Fibroblast of villous mesenchyme (primary cell): Measurements from ENCODE around the gene KCP. TPM values are rescaled to one million over a fixed set of nuclear protein-coding genes. Genes with fewer than 3 reads are reported as not detected.
A peak's percentile ranks its signal among the peaks of the same experiment; 100 is the strongest.

Experiments
- DNase-seq: peaks from one replicate; pipeline ENCODE4 v3.0.0-alpha.2; 2010; ENCODE audit warnings: low read depth
- H3K4me3 ChIP-seq: 2 replicates; pipeline ENCODE4 v1.5.1; 2011; ENCODE audit warnings: low read depth, mild to moderate bottlenecking, low read length
- CTCF ChIP-seq: IDR thresholded peaks from 2 replicates; pipeline ENCODE4 v1.5.1; 2012; ENCODE audit warnings: low read depth, mild to moderate bottlenecking, low read length; ENCODE audit not compliant: insufficient read depth
- total RNA-seq: library from RNA; depleted of rRNA; stranded (reverse); fragments of >200 nt; gene quantifications from 2 replicates; pipeline ENCODE4 v1.2.3, GENCODE V29; 2012

Gene KCP
- total RNA-seq, 1 donor, result not detected

GRCh38 chr7:128879939-128880746 is 30.4 kb downstream of the KCP start:
- TF ChIP-seq CTCF, result peak; percentile 82
- no peak overlapping the region for H3K4me3 ChIP-seq
- DNase-seq, result peak; percentile 57

GRCh38 chr7:128879461-128879938 is 31.0 kb downstream of the KCP start:
- no peak overlapping the region for H3K4me3 ChIP-seq
- DNase-seq, result no peak
- TF ChIP-seq CTCF, result no peak

- no peak for DNase-seq
Observed at GRCh38 chr7:128878226-128879105, 32.0 kb downstream of the KCP start.

GRCh38 chr7:128877756-128878120 is 32.8 kb downstream of the KCP start:
- no peak overlapping the region for H3K4me3 ChIP-seq
- DNase-seq, result no peak
- TF ChIP-seq CTCF, result no peak

More at GRCh38 chr7:128878226-128879105, 32.0 kb downstream of the KCP start:
- H3K4me3 ChIP-seq, result no peak overlapping the region
- no peak for TF ChIP-seq CTCF

GRCh38 chr7:128876978-128877755 is 33.3 kb downstream of the KCP start:
- H3K4me3 ChIP-seq, result no peak overlapping the region
- no peak for DNase-seq
- TF ChIP-seq CTCF, result no peak

- DNase-seq, result no peak
- no peak for TF ChIP-seq CTCF
- no peak overlapping the region for H3K4me3 ChIP-seq
Observed at GRCh38 chr7:128876586-128876977, 33.9 kb downstream of the KCP start.
